CD4-positive, alpha-beta T cell treated with Interleukin-15 for 1 hour (primary cell): ENCODE measurements around the gene NDUFB3.
"Not testable (repeated sequence)": the region's sequence is repeated elsewhere in the genome, so short reads cannot be mapped to it uniquely, and the experiment has no call there.

ENCODE experiments used
- DNase-seq: peaks from one replicate; pipeline ENCODE4 v3.0.0-alpha.2; 2020

The NDUFB3 gene

DNA sequence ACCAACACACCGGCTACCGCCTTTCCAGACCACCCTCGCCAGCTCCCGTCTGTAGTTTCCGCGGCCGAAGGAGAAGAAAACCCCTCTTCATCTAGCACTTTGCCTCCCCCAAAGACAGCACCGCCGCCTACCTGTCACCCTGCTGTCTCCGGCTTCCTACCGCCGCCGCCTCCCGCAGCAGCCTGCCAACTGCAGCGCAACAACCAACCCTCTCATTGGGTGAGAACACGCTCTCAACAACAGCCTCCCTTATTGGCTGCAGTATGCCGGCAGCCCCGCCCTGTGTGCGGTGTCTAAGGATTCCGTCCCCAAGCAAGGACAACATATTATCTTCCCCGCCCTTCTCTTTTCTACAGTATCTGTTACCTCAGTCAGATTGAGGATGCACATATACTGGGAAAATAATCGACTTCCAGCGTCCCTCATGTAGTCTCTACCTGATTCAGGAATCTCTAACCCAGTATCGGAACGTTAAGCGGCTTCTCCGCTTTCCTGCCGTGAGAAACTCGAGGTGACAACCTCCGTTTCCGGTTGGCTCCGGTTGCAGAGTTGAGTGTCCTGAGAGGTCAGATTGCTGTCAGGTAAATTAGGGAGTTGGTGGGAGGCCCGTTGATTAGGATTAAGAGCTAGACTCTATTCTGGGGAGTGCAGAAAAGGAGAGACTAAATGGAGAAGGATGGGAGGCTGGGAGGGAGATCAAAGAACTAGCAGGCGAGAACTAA lies at the start of gene NDUFB3, which contains the start of gene HYCC2:
Gene NDUFB3 (plus strand): TSS at position 523 of the 722 bp plus-strand sequence. CDS start 6,882 bp downstream, outside the sequence.
Gene HYCC2 (minus strand): TSS at position 193 of the 722 bp plus-strand sequence. CDS start 47,662 bp downstream, outside the sequence.
- peak; percentile 94 for DNase-seq

DNA sequence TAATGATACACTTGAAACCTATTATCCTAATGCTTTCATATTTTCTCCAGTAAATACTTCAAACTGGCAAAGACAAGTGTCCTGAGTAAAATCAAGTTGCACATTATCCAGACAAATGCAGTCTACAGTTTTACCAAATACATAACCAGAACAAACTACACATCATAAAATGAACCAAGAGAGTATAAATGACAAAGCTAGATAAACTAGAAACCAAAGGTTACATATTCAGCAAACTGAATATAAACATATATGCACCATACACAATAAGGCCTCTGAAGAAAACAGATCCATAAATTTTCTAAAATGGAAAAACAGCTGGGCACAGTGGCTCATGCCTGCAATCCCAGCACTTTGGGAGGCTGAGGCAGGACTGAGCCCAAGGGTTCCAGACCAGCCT lies 47.3 kb upstream of the NDUFB3 start:
- DNase-seq: no peak

DNA sequence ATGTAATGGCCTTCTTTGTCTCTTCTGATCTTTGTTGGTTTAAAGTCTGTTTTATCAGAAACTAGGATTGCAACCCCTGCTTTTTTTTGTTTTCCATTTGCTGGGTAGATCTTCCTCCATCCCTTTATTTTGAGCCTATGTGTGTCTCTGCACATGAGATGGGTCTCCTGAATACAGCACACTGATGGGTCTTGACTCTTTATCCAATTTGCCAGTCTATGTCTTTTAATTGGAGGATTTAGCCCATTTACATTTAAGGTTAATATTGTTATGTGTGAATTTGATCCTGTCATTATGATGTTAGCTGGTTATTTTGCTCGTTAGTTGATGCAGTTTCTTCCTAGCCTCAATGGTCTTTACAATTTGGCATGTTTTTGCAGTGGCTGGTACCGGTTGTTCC lies 37.4 kb upstream of the NDUFB3 start:
- not testable (repeated sequence) for DNase-seq

DNA sequence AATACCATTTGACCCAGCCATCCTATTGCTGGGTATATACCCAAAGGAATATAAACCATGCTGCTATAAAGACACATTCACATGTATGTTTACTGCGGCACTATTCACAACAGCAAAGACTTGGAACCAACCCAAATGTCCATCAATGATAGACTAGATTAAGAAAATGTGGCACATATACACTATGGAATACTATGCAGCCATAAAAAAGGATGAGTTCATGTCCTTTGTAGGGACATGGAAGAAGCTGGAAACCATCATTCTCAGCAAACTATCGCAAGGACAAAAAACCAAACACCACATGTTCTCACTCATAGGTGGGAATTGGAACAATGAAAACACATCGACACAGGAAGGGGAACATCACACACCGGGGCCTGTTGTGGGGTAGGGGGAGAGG lies 33.4 kb upstream of the NDUFB3 start:
- DNase-seq: not testable (repeated sequence)

DNA sequence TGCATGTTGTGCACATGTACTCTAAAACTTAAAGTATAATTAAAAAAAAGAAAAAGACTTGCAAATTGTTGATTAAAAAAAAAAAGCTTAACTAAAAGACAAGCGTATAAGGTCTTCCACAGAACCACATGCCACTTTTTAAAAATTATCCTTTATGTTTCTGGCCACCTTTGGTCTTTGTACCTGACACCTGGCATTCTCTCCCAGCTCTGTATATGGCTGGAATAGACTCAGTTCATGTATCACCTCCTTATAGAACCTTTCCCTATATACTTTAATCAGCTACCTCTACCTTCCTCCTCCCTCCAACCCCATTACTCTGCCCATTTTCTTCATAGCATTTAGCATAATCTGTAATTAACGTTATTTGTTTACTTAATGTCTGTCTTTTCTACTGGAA lies 32.9 kb upstream of the NDUFB3 start:
- DNase-seq: no peak

DNA sequence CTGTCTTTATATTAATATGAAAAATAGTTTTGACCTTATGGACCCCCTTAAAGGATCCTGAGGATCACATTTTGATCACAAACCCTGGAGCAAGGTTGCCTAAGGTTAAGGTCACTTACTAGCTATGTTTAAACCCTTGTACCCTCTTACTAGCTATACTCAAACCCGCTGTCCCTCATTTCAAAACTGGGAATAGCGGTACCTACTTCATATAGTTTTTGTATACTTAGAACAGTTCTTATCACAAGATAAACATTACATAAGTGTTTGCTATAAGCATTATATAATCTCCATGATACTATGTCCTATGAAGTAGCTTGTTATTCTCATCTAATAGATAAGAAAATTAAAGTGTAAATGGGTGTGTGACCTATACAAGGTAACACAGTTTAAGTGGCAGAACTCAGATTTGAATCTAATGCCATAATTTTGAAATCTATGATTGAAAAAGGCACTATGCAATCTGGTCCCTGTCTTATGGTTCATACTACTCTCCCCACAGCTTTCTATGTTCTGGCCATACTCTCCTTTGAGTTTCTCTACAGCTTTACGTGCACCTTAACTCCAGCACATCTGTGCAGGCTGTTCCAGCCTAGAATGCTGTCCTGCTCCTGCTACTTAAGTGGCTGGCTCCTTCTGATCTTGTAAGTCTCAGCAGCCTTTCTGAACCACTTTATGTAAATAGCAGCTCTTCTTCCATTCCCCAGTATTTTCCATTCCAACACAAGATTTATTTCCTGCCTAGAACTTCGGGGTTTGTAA lies 30.8 kb upstream of the NDUFB3 start:
- no peak for DNase-seq

DNA sequence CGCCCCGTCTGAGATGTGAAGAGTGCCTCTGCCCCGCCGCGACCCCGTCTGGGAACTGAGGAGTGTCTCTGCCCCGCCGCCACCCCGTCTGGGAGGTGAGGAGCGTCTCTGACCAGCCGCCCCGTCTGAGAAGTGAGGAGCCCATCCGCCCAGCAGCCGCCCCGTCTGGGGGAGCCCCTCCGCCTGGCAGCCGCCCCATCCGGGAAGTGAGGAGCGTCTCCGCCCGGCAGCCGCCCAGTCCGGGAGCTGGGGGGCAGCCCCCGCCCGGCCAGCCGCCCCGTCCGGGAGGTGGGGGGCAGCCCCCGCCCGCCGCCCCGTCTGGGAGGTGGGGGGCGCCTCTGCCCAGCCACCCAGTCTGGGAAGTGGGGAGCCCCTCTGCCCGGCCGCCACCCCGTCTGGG lies 29.4 kb upstream of the NDUFB3 start:
- DNase-seq: not testable (repeated sequence)

DNA sequence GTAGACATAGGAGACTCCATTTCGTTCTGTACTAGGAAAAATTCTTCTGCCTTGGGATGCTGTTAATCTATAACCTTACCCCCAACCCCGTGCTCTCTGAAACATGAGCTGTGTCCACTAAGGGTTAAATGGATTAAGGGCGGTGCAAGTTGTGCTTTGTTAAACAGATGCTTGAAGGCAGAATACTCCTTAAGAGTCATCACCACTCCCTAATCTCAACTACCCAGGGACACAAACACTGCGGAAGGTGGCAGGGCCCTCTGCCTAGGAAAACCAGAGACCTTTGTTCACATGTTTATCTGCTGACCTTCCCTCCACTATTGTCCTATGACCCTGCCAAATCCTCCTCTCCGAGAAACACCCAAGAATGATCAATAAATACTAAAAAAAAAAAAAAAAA lies 28.8 kb upstream of the NDUFB3 start:
- DNase-seq: not testable (repeated sequence)

DNA sequence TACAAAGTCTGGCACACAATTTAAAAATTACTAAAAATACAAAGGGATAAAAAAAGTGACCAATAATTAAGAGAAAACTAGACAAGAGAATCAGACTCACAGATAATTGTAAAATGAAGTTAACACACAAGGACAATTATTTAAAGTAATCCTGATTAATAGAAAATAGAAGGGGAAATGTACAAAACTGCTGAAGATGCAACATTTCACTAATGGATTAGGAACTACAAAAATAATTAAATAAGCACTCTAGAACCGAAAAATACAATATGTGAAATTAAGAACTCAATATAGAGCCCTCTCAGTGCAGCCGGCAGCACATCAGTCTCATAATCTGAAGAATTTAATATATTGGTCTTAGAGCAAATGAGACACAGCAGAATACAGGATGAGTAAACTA lies 24.9 kb upstream of the NDUFB3 start:
- DNase-seq: no peak

DNA sequence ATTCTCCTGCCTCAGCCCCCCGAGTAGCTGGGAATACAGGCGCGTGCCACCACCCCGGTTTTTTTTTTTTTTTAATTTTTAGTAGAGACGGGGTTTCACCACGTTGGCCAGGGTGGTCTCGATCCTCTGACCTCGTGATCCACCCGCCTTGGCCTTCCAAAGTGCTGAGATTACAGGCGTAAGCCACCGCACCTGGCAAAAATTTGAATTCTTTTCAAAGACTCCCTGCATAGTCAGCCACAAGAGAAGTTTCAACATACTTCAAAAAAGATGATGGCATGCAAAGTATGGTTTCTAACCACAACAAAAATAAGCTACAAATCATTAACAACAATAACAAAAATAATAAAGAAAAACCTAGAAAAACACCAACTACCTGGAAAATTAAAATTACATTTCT lies 22.3 kb upstream of the NDUFB3 start:
- no peak for DNase-seq

DNA sequence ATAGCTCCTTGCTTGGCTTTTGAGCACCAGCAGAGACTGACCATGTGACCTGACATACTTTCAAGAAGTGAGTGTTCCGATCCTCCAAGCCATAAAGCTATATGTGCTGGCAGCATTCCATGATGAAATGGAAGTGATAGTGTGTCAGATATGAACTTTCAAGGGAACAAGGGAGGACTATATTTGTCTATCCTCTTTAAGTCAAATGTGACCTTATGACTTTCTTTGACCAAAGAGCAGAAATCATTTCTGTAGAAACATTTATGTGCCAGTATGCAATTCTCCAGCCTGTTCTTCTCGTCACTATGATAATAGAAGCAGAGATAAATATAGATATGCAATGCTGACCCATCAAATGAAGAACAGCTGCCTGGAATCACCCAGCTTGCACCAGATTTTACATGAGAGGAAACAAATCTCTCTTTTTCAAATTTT lies 14.7 kb upstream of the NDUFB3 start:
- DNase-seq: no peak

DNA sequence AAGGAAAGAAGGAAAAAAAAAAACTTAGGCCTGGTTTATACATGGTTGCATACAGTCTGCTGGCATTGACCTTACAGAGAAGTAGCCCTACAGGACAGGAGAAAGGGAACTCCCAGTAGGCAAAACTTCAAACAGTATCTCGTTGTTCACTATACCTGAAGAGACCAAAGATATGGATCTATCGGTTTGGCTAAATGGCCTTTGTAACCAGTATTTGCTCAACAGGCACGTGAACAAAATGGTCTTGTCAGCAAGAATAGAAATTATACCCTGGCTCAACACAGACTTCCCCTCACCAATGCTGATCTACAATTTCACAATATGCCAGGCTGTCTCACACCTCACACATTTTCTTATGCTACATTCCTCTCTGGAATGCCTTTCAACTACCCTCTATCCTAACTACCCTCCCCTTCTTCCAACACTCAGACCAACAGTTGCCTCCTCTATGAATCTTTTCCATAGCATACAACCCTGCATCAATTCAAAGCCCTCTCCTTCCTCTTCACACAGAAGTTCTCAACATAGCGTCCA lies 14.0 kb upstream of the NDUFB3 start:
- no peak for DNase-seq

DNA sequence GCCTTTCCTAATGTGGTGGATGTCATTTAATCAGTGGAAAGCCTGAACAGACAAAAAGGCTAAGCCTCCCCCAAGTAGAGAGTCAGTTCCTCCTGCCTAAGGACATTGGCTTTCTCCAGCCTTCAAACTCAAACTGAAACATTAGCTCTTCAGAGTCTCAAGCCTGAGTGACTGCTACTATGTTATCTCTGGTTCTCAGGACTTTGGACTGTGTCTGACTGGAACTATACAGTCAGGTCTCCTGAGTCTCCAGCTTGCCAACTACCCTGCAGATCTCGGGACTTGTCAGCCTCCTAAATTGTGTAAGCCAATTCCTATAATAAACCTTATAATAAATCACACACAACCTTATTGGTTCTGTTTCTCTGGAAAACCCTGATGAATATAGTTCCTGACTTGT lies 12.9 kb upstream of the NDUFB3 start:
- no peak for DNase-seq

DNA sequence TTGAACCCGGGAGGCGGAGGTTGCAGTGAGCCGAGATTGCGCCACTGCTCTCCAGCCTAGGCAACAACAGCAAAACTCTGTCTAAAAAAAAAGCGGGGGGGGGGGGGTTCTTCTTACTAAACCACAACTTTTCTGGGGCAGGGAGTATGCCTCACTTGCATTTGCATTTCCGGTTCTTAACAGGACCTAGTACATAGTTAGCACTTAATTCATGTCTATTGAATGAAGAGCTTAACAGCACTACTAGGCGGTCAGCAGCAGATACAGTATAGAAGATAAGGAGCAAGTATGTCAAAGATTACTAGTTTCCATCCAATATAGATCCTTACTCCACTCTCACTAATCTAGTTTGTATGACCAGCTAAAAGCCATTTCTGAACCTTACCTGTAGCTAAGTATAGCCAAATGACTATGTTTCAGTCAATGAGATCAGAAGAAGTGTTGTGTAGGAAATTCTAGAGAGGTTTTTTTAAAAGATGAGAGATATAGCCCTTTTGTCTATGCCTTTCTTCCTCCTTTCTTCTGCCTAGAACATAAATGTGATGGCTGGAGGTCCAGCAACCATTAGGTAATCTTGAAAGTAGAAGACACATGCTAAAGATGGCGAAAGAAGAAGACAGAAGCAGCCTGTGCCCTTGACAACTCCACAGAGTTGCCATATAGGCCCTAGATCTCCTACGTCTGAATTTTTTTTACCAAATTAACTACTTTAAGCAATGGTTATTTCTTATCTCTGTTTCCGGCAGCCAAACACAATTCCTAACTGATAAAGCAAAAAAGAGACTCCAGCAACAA lies 11.6 kb upstream of the NDUFB3 start:
- no peak for DNase-seq

DNA sequence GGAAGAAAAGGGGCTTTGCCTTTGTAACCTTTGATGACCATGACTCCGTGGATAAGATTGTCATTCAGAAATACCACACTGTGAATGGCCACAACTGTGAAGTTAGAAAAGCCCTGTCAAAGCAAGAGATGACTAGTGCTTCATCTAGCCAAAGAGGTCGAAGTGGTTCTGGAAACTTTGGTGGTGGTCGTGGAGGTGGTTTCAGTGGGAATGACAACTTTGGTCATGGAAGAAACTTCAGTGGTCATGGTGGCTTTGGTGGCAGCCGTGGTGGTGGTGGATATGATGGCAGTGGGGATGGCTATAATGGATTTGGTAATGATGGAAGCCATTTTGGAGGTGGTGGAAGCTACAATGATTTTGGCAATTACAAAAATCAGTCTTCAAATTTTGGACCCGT lies 8.3 kb upstream of the NDUFB3 start:
- DNase-seq: not testable (repeated sequence)

DNA sequence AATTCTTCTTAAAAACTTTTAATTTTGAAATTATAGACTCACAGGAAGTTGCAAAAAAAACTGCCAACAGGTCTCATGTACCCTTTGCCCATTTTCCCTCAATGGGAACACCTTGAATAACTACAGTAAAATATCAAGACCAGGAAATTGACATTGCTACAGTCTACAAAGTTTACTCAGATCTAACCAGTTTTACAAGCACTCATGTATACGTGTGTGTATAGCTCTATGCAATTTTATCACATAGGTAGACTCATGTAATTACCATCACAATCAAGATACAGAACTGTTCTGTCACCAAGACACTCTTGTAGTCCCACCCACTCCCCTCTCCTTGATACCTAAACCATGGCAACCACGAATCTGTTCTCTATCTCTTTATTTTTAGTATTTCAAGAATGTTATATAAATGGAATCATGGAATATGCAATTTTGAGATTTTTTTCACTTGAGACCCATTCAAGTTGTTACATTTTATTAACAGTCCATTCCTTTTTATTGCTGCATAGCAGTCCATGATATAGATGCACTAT lies 6.9 kb upstream of the NDUFB3 start:
- DNase-seq: no peak

DNA sequence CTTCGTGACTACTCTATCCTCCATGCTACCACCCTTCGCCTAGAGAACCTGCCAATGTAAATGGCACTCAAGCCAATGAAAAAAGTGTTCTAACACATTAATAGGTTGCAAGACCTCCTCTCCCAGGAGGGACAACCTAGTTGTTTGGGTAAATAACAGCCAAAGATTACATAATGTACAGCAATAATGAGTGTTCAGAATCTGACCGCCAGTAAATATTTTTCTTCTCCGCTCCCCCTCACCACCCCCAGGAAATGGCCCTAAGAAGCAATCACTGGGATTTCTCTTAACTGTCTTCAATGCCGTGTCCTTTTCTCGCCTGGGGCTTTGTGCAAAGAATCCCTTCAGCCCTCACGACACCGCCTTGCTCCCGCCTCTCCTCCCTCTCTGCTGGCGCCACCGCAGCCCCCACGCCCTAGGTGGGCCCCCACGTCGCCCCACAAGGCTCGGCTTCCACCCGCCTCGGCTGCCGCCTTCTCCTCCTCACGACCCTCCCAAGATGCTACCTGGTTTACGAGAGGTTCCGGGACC lies 788 bp upstream of the NDUFB3 start:
- no peak for DNase-seq

DNA sequence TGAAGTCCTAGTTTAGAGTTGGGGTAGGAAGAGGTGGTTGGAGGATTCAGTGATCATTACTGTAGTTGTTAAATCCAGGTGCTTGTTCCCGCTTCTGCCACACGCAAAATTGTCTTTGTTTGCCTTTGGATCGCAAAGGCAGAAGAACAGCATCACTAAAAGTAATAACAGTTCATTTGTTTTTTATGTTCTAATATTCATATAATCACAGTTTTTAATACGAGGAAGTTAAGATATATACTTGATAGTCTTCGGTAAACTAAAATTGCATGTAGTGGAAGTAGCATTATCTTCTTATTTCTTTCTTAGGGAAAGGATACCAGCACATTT lies 365 bp downstream of the NDUFB3 start:
- DNase-seq: no peak

DNA sequence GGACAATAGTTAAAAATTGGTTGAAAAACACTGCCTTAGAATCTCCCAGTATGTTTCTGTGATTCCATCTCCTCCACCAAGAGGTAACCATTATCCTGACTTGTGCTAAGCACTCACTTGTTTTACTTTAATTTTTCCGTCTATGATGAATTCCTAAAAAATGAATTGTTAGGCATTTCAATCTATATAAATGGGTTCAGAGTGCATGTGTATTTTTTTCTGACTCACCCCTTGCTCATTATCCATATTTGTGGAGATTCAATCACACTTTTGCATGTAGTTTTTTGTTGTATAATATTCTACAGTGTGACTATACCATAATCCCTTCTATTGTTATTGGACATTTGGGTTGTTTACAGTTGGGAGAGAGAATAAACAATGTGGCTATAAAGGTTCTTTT lies 1.3 kb downstream of the NDUFB3 start:
- DNase-seq: no peak

DNA sequence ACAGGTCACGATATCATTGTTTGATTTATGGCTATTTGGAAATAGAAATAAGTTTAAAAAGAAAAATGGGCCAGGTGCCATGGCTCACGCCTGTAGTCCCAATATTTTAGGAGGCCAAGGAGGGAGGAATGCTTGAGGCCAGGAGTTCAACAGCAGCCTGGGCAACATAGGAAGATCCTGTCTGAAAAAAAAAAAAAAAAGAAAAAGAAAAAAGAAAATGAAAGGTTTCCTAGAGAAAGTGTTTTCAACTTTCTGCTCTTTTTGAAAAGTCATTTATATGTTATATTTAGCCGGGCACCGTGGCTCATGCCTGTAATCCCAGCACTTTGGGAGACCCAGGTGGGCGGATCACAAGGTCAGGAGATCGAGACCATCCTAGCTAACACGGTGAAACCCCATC lies 3.2 kb downstream of the NDUFB3 start:
- DNase-seq: no peak

DNA sequence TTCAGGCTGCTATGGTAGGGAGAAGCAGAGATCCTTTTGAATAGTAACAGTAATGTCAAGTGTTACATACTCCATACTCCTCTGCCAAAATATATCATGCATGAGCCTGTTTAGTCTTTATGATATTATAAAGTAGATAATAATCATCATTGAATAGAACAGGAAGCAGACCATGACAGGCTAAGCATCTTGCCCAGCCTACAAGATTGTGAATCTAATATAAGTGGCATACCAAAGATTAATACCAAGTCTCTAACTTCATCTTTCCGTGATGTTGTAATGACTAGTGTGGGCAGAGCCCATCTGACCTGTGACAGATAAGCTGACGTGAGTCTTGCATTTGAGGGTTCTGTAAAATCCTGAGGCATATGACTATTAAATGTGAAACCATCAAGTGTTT lies 13.1 kb downstream of the NDUFB3 start:
- DNase-seq: no peak

DNA sequence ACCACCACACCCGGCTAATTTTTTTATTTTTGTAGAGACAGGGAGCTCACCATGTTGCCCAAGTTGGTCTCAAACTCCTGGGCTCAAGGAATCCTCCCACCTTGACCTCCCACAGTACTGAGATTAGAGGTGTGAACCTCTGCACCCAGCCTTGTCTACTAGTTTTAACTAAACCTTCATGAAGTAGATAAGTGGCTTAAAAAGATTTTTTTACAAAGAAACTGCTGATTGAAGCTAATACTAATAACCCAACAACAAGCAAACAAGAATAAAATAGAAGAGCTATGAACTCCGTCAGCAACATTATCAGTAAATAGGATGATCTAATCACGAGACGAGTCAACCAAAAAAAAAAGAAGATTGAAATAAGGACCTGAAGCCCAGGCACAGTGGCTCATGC lies 18.8 kb downstream of the NDUFB3 start:
- DNase-seq: no peak

DNA sequence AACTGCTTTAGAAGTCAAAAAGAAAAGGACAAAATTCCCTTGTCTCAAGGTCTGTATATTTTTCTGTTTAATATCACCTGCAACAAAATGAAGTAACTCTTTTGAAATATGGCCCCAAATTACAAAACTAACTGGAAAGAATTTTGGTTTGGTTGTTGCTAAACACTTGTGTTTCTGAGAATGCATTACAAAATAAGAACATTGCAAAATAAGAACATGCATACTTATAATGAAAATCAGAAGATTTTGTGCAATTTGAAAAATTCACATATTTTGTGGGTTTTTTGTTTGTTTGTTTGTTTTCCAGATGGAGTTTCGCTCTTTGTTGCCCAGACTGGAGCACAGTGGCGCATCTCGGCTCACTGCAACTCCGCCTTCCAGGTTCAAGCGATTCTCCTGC lies 21.8 kb downstream of the NDUFB3 start:
- DNase-seq: no peak
